Brain microvascular endothelial cell (primary cell): Measurements from ENCODE around the gene ELOVL1.
A peak's percentile ranks its signal among the peaks of the same experiment; 100 is the strongest.

ENCODE experiments used
- DNase-seq: peaks from one replicate; pipeline ENCODE4 v3.0.0-alpha.2; 2020
- H3K27ac ChIP-seq: fragments of 250-450 bp; sonication (Bioruptor Pico); 2 replicates; pipeline ENCODE4 v1.5.1; 2020; ENCODE audit warnings: mild to moderate bottlenecking, moderate library complexity
- H3K27me3 ChIP-seq: fragments of 250-450 bp; sonication (Bioruptor Pico); replicated peaks from 2 replicates; pipeline ENCODE4 v1.5.1; 2020; ENCODE audit warnings: mild to moderate bottlenecking
- H3K36me3 ChIP-seq: fragments of 250-450 bp; sonication (Bioruptor Pico); replicated peaks from 2 replicates; pipeline ENCODE4 v1.5.1; 2020; ENCODE audit warnings: mild to moderate bottlenecking
- H3K4me3 ChIP-seq: 2 replicates; pipeline ENCODE4 v1.5.1; 2011; ENCODE audit warnings: low read depth, mild to moderate bottlenecking, control low read depth, low read length, moderate library complexity
- CTCF ChIP-seq: IDR thresholded peaks from 2 replicates; pipeline ENCODE4 v1.5.1; 2011; ENCODE audit warnings: low read depth, mild to moderate bottlenecking, moderate library complexity, low read length, control low read depth, inconsistent platforms; ENCODE audit errors: missing control alignments
- in situ Hi-C: cut with HindIII; loops from 2 replicates; pipeline ENCODE4 v1.10.0; 2017; ENCODE audit warnings: low sequenced_read_pairs, low pct_ligation_motif_present

ELOVL1 gene

GRCh38 chr1:43386676-43387075, 18.9 kb upstream of the ELOVL1 start:
- no peak for TF ChIP-seq CTCF
- Histone ChIP-seq H3K27me3 (no peaks in the 10 kb centered on the region), H3K36me3 (peaks cover 52% of the 10 kb centered on the region), H3K4me3 (no peak overlapping the region), H3K27ac (no peak overlapping the region)
- no peak for DNase-seq
- in situ Hi-C loops, result no loop called here

- in situ Hi-C loops, result no loop called here
- peak; percentile 7 for TF ChIP-seq CTCF
- H3K36me3 ChIP-seq, result peaks cover 52% of the 10 kb centered on the region
Measured at GRCh38 chr1:43383449-43383848, 15.6 kb upstream of the ELOVL1 start.

GRCh38 chr1:43382027-43382779, 14.4 kb upstream of the ELOVL1 start:
- in situ Hi-C loops, result no loop called here
- no peak overlapping the region for H3K27ac ChIP-seq
- H3K4me3 ChIP-seq, result no peak overlapping the region

More at GRCh38 chr1:43383449-43383848, 15.6 kb upstream of the ELOVL1 start:
- no peaks in the 10 kb centered on the region for H3K27me3 ChIP-seq
- no peak overlapping the region for H3K4me3 ChIP-seq
- H3K27ac ChIP-seq, result no peak overlapping the region
- no peak for DNase-seq

GRCh38 chr1:43381612-43382011, 13.8 kb upstream of the ELOVL1 start:
- Histone ChIP-seq H3K36me3 (peaks cover 46% of the 10 kb centered on the region), H3K4me3 (no peak overlapping the region), H3K27ac (no peak overlapping the region), H3K27me3 (no peaks in the 10 kb centered on the region)
- no peak for DNase-seq
- in situ Hi-C loops, result no loop called here
- no peak for TF ChIP-seq CTCF

More at GRCh38 chr1:43382027-43382779, 14.4 kb upstream of the ELOVL1 start:
- no peaks in the 10 kb centered on the region for H3K27me3 ChIP-seq
- TF ChIP-seq CTCF, result no peak
- H3K36me3 ChIP-seq, result peaks cover 52% of the 10 kb centered on the region
- no peak for DNase-seq

- H3K4me3 ChIP-seq, result no peak overlapping the region
- DNase-seq, result no peak
- H3K36me3 ChIP-seq, result peaks cover 25% of the 10 kb centered on the region
- in situ Hi-C loops, result no loop called here
- H3K27ac ChIP-seq, result no peak overlapping the region
- H3K27me3 ChIP-seq, result no peaks in the 10 kb centered on the region
- no peak for TF ChIP-seq CTCF
Measured at GRCh38 chr1:43379476-43379875, 11.7 kb upstream of the ELOVL1 start.

- Histone ChIP-seq H3K36me3 (peaks cover 8% of the 10 kb centered on the region), H3K27me3 (no peaks in the 10 kb centered on the region), H3K27ac (no peak overlapping the region), H3K4me3 (no peak overlapping the region)
- in situ Hi-C loops, result no loop called here
- DNase-seq, result no peak
- no peak for TF ChIP-seq CTCF
Measured at GRCh38 chr1:43377831-43378230, 10.0 kb upstream of the ELOVL1 start.
